DOHH2 (cell line): ENCODE data around the gene MYO9A.

Source experiments
- H3F3A ChIP-seq: fragments of 200-600 bp; sonication (generic), shearing (Covaris generic); 2 replicates; pipeline ENCODE4 v1.6.0; 2016; ENCODE audit warnings: antibody characterized with exemption, mild to moderate bottlenecking; ENCODE audit not compliant: control insufficient read depth, insufficient read depth
- H3K27ac ChIP-seq: fragments of 200-600 bp; sonication (generic); 2 replicates; pipeline ENCODE4 v1.5.1; 2014; ENCODE audit warnings: low read depth, mild to moderate bottlenecking, low read length, moderate library complexity
- H3K27me3 ChIP-seq: fragments of 200-600 bp; sonication (generic); 2 replicates; pipeline ENCODE4 v1.6.1; 2014; ENCODE audit warnings: mild to moderate bottlenecking, low read length, mixed read lengths; ENCODE audit not compliant: control insufficient read depth
- H3K36me3 ChIP-seq: fragments of 200-600 bp; sonication (generic); 2 replicates; pipeline ENCODE4 v1.6.1; 2014; ENCODE audit warnings: mild to moderate bottlenecking, low read length, moderate library complexity, mixed read lengths; ENCODE audit not compliant: control insufficient read depth
- H3K4me1 ChIP-seq: fragments of 200-600 bp; sonication (generic); 2 replicates; pipeline ENCODE4 v1.6.1; 2014; ENCODE audit warnings: mild to moderate bottlenecking, low read length, mixed read lengths; ENCODE audit not compliant: control insufficient read depth
- H3K4me2 ChIP-seq: fragments of 200-600 bp; sonication (generic); 2 replicates; pipeline ENCODE4 v1.6.0; 2014; ENCODE audit warnings: mild to moderate bottlenecking, low read length, moderate library complexity
- H3K4me3 ChIP-seq: fragments of 200-600 bp; sonication (generic); 2 replicates; pipeline ENCODE4 v1.5.1; 2014; ENCODE audit warnings: mild to moderate bottlenecking, low read length, mixed read lengths
- H3K79me2 ChIP-seq: fragments of 200-600 bp; sonication (generic); 2 replicates; pipeline ENCODE4 v1.6.1; 2014; ENCODE audit warnings: mild to moderate bottlenecking, low read length, mixed read lengths; ENCODE audit not compliant: control insufficient read depth
- H3K9me2 ChIP-seq: fragments of 200-600 bp; sonication (generic); replicated peaks from 2 replicates; pipeline ENCODE4 v1.6.1; 2014; ENCODE audit warnings: mild to moderate bottlenecking, low read length, mixed read lengths; ENCODE audit not compliant: control insufficient read depth
- H3K9me3 ChIP-seq: fragments of 200-600 bp; sonication (generic); 2 replicates; pipeline ENCODE4 v1.6.1; 2014; ENCODE audit warnings: antibody characterized with exemption, low read length, mixed read lengths; ENCODE audit not compliant: control insufficient read depth, insufficient read depth
- H4K20me1 ChIP-seq: fragments of 200-600 bp; sonication (generic); 2 replicates; pipeline ENCODE4 v1.6.0; 2014; ENCODE audit warnings: low read depth, mild to moderate bottlenecking, antibody characterized with exemption, low read length, moderate library complexity; ENCODE audit not compliant: control insufficient read depth, insufficient read depth
- CTCF ChIP-seq: fragments of 200-600 bp; sonication (generic); IDR thresholded peaks from one replicate; pipeline ENCODE4 v1.5.1; 2014; ENCODE audit warnings: antibody characterized with exemption, mild to moderate bottlenecking, low read depth, low read length; ENCODE audit not compliant: poor library complexity, severe bottlenecking
- EZH2phosphoT487 ChIP-seq: fragments of 200-600 bp; sonication (generic); IDR thresholded peaks from 2 replicates; pipeline ENCODE4 v1.6.1; 2017; ENCODE audit warnings: borderline replicate concordance, mild to moderate bottlenecking, antibody characterized with exemption, low read length, moderate library complexity, mixed read lengths

MYO9A gene

DNA sequence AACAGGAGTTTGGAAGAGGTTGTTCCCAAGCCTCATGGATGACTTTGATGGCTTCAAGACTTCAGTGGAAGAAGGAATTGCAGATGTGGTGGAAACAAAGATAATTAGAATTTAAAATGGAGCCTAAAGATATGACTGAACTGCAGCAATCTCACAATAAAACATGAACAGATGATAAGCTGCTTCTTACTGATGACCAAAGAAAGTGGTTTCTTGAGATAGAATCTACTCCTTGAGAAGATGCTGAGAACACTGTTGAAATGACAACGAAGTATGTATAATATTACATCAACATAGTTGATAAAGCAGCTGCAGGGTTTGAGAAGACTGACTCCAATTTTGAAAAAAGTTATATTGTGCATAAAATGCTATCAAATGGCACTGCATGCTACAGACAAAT lies 21.2 kb downstream of the MYO9A start:
- Histone ChIP-seq H3K27ac (no peak overlapping the region), H3K79me2 (peaks cover 54% of the 10 kb centered on the region)
- TF ChIP-seq CTCF = no peak
- TF ChIP-seq EZH2phosphoT487 = no peak

DNA sequence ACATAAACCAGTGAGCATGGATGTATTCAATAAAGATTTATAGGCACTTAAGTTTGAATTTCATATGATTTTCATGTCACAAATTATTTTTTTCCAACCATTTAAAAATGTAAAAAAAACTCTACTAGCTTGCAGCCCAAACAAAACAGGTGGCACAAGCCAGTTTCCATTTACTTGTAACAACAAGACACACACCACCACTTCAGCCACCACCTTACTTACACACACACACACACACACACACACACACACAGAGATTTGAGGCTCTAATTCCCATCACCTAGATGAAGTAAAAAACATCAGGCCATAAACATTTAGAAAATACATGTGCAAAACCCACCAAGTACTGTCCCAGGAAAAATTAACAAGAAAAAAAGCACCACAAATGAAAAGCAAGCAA lies 25.3 kb downstream of the MYO9A start:
- no peak overlapping the region for H3K4me3 ChIP-seq
- H3F3A ChIP-seq = peaks cover 3% of the 10 kb centered on the region; the same call in 1 of the 2 replicates
- no peak overlapping the region for H3K27ac ChIP-seq
- no peaks in the 10 kb centered on the region for H4K20me1 ChIP-seq
- no peak overlapping the region; the same call in 1 of the 2 replicates for H3K4me2 ChIP-seq
- H3K9me2 ChIP-seq = no peaks in the 10 kb centered on the region
- H3K4me1 ChIP-seq = peaks cover 22% of the 10 kb centered on the region
- peaks cover 28% of the 10 kb centered on the region for H3K36me3 ChIP-seq
- peaks cover 73% of the 10 kb centered on the region for H3K79me2 ChIP-seq
- TF ChIP-seq EZH2phosphoT487 (no peak), CTCF (no peak)
- H3K27me3 ChIP-seq = no peaks in the 10 kb centered on the region
- H3K9me3 ChIP-seq = no peaks in the 10 kb centered on the region

More for the DNA sequence above, 21.2 kb downstream of the MYO9A start:
- no peaks in the 10 kb centered on the region for H3K9me2 ChIP-seq
- no peaks in the 10 kb centered on the region for H3K9me3 ChIP-seq
- H3K4me2 ChIP-seq = no peak overlapping the region
- H3K4me1 ChIP-seq = peaks cover 34% of the 10 kb centered on the region
- H4K20me1 ChIP-seq = no peaks in the 10 kb centered on the region
- H3K27me3 ChIP-seq = no peaks in the 10 kb centered on the region
- no peak overlapping the region for H3K4me3 ChIP-seq
- no peaks in the 10 kb centered on the region for H3F3A ChIP-seq
- peaks cover 16% of the 10 kb centered on the region for H3K36me3 ChIP-seq

- Histone ChIP-seq H3K4me1 (peaks cover 22% of the 10 kb centered on the region), H3K27me3 (no peaks in the 10 kb centered on the region), H4K20me1 (no peaks in the 10 kb centered on the region), H3K79me2 (peaks cover 74% of the 10 kb centered on the region), H3K36me3 (peaks cover 29% of the 10 kb centered on the region), H3F3A (peaks cover 3% of the 10 kb centered on the region; the same call in 1 of the 2 replicates), H3K27ac (no peak overlapping the region), H3K4me3 (no peak overlapping the region), H3K9me2 (no peaks in the 10 kb centered on the region), H3K9me3 (no peaks in the 10 kb centered on the region), H3K4me2 (no peak overlapping the region)
- TF ChIP-seq CTCF (no peak), EZH2phosphoT487 (no peak)
Measured at GRCh38 chr15:72092006-72092405, 25.9 kb downstream of the MYO9A start.
